GM19463 (cell line): ENCODE results near the gene CYB561.

Experiments
- ATAC-seq: cut with Tn5 transposase; IDR thresholded peaks from one replicate; pipeline ENCODE4 v1.9.1; 2021; ENCODE audit warnings: mild to moderate bottlenecking, moderate library complexity; ENCODE audit not compliant: unreplicated experiment

CYB561 gene

DNA sequence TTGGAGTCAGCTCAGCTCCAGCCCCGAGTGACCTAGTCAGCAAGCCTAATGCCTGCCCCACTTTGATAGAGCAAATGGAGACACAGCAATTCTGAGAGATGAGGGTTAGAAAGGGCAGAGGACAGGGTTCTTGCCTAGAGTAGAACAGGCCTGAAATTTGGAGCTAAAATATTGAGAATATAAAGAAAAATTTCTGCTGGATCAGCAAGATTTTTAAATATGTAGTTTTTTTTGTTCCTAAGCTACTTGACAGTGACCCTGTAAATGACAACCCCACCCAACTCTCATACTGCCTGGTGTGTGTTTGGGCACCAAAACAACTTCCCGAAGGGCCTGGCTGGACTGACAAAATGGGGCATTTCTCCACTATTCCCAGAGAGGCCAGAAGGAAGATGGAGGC, 26.7 kb downstream of the CYB561 start:
- ATAC-seq: no peak

DNA sequence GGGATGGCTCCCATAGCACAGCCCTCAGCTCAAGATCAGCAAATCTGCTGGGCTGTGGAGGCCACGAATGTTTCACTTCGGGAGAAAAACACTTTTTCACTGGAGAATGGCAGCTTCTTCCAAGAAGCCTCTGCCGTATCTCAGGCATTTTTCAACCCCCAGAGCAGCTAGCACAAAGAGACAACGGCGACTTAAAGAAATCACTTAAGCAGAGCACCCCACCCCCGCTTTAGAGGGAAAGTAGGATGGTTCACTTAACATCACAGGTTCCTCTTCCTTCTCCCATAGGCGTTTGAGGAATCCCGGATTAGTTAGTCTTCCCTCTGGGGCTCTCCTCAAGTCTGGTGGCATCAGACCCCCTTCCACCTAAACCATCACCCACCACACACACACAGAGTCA, 27.6 kb downstream of the CYB561 start:
- ATAC-seq: no peak

DNA sequence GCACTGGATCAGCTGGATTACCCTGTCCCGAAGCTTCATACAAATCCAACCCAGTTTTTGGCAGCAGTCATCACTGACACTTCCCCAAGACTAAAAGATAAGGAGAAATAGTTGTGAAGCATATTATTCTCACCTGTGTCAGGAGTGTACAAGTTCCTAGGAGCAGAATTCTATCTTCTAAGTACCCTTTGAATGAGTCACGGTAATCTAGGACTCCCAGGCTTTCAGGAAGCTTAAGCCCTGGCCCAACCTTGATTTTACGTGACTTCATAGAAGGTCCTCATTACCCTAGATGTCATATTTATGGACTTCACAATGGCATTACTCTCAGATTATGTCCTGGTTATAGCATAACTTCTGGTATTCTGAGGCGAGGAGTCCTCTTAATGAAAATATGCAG, 31.9 kb downstream of the CYB561 start:
- no peak for ATAC-seq

DNA sequence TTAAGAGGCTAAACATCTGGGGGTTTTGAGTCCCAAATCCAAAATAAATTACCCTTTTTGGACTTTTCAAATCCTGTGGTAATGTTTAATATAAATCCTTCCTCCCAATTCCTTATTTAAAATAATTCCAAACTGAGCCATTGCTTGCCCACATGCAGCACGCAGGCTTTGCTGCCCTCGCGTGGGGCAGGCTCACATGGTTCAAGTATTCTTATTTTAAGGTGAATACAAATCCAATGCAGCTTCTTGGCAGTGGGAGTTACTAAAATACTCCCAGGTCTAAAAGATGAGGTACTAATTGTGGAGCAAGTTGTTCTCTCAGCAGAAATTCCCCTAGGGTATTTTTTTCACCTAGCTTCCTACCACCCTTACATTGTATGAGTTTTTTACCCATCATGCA, 33.0 kb downstream of the CYB561 start:
- ATAC-seq: no peak

DNA sequence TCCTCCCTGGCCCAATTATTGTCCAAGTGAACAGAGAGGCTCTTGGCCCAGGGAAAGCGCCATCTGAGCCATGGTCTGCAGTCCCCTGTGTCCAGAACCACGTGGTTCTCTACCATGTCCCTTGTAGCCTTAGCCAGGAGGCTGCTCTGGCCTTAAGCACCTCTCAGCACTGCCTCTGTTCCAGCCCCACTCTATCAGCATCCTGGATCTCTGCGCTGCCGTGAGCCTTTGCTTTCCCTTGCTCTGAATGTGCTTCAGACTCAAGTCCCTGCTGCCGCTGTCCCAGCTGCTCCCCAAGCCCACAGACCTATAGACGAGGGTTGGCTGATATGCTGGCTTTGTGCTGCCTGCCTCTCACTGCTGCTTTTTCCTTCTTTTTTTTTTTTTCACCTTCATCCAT, 33.9 kb downstream of the CYB561 start:
- no peak for ATAC-seq

DNA sequence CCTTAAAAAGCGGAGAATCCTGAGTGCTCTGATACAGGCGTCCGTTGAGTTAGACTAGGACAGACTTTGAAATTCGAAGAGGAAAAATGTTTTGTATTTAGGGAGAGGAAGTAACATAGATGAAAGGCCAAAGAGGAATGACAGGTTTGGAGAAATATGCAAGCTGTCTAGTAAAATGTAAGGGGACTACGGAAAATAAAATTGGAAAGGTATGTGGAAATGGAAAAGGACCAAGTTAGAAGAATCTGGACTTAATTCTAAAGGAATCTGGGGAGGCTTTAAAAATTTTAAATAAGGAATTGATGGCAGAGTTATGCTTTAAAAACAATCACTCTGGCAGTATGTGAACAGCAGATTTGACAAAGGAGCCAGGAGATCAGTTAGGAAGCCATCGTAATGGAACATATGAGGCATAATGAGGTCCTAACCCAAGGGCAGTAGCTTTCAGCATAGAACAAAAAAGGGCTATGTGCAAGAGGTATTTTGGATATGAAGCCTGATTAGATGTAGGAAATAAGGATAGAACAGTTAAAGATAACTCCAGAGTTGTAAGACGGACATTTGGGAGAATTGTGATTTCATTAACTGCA, 38.3 kb downstream of the CYB561 start:
- no peak for ATAC-seq

DNA sequence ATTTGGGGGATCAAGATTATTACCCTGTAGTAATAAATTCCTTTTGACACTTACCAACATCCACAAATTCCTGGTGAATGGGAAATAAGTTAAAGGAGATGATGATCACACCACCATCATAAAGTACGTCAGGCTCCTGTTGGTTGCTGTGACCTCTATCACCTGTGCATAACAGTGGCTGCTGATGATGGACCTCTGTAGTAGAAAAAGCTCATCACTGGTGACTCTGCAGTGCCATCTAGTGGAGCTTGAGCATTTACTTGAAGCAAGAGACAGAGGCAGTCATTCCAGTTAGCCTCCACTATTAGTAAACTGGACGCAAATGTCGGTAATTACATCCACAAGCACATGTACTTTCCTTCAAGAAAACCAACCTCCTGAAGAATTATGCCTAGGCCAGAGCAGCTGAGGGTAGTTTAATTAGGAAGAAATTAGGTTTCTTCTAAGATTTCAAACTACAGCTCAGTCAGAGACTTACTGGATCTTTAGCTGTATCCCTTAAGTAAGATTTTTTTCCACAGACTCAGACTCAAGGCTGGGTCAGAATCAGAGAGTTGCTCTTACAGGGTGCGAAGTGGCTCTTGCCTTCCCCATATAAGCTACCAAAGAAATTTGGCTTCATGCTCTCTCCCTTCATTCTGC, 39.3 kb downstream of the CYB561 start:
- ATAC-seq: no peak

DNA sequence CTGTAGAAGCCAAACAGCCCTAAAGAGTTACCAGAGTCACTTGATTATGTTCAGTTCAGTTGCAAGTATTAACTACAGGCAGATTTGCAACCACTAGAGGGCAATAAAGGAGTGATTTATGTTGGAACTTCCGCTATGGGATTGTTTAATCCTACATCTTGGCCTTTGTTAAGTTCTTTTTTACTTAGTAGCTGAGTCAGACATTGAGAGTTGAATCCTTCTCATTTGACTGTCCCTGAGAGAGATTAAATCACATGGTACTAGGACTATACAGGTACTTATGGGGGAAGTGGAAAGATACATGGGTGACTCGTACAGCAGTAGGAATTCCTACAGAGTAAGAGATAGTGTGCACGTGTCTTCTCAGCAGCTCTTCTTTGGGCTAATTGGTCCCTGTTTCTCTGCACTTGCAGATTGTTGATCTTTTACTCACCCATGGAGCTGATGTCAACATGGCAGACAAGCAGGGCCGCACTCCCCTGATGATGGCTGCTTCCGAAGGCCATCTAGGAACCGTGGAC, 40.3 kb downstream of the CYB561 start:
- no peak for ATAC-seq

DNA sequence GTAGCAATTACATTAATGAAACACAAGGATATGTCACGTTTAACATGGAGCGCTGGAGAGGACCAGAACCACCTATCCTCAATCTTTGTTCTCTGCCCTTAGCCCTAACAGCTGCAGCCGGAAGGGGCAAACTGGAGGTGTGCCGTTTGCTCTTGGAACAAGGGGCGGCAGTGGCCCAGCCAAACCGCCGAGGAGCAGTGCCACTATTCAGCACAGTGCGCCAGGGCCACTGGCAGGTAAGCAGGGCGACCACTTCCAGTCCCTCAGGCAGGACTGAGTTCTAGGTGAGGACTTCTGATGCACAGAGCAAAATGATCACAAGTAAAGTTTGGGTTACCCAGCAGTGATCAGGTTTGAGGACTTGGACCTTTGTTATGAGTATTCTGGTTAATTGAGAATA, 41.1 kb downstream of the CYB561 start:
- no peak for ATAC-seq

DNA sequence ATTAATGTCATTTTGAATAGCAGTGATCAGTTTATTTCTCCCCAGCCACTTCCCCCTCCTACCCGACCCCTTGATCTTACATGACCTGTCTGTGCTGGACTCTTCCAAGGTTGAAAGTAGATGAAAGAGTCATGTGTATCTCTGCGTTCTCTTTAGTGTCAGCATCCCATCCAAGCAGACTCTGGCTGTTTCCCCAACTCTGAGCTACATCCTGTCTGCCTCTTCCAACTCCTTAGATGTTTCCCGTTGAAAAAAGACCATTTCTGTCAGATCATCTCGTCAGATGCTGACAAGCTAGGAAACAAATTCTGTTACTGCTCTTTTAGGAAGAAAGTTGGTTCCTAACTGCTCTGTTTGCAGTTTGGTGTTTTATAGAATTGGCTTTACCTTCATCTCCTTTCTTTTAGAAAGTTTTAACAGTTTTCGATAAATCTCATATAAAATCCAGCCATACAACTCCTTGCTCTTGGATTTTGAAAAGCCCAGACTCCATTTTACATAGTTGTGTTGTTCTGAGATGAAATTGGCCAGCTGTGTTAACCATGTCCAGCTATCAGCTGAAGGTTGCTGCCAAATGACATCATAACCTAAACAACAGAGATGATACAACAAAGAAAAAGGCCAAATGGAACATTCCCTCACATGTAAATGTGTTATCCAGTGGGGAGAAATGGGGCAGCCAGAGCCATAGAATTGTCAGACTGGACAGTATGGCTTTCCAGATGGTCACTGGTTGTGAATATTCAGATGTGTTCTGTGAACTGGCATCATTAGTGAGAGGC, 43.5 kb downstream of the CYB561 start:
- no peak for ATAC-seq

DNA sequence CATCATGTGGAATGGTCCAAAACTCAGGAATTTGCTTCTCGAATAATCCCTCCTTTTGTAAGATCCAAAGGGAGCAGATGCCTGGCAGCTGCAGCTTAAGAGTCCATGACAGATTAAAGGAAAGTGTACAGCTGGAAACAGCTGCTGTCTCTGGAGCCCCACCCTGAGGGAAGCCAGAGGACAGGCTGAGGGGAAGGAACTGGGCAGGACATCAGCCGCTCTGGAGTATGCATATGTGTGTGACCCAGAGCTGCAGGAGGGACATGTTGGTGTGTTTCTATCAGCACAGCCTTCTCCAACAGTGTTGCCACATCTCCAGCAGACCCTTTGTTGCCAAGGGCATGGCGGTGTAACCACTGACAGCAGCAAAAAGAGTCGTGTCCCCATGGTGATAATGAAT, 46.2 kb downstream of the CYB561 start:
- no peak for ATAC-seq

DNA sequence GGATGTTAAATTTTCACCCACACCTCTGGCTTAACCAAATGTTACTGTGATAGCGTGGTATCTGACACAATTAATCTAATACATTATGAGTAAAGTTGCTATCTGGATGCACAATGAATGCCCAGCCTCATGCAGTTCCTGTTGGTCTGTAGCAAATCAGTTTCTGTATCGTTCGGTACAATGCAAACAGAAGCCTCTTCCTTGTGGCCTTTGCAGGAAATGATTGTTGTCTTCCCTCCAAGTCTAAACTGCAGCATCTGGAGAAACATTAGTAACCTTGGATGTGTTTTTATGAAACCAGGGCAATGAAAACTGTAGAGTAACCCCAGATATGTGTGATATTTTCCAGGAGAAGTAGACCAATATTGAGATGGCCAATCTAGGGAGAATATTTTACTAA, 46.8 kb downstream of the CYB561 start:
- no peak for ATAC-seq

DNA sequence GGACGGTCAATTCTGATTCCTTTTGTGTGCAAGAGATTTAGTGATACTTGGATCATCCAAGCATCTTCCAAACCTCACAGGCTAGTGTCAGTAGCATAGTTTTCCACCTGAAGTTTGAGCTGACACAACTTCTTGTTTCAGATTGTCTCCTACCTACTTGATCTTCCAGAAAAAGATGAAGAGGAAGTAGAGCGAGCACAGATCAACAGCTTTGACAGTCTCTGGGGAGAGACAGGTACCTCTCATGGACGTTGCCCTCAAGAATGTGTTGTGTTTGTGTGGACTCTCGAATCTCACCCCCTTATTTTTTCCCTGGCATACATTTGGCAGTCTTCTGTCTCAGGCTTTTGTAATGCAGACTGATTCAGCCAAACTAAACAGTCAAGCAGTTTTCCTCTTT, 47.4 kb downstream of the CYB561 start:
- no peak for ATAC-seq

DNA sequence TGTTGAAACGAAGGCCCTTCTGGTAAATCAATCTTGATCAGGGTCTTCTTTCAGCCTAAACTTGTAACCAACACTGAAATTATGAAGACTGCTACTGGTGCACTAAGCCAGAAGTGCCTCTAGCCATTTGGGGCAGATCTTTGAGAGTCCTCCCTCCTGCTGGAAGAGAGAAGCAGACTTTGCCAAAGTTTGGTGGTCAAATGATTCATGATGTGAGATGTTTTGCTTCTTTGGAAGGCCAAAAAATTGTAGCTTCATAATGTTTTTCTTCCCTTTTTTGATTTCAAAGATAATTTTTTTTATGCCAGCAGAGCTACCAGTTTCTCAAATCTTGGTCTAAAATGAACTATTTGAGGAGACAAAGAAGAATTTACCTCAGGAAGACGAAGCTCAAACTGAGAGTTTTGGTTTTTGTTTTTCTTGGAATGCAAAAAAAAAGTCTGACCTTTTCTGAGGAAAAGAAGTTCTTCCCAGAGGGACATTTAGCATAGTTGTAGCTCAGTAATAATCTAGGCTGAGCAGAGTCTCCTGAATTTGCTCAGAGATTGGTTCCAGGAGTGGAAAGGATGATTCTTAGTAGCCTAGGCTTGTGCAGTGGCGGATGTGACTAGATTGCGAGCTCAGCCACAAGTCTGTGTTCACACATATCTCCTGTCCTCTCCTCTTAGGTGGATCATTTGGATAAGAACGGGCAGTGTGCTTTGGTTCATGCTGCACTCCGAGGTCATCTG, 50.9 kb downstream of the CYB561 start:
- no peak for ATAC-seq

DNA sequence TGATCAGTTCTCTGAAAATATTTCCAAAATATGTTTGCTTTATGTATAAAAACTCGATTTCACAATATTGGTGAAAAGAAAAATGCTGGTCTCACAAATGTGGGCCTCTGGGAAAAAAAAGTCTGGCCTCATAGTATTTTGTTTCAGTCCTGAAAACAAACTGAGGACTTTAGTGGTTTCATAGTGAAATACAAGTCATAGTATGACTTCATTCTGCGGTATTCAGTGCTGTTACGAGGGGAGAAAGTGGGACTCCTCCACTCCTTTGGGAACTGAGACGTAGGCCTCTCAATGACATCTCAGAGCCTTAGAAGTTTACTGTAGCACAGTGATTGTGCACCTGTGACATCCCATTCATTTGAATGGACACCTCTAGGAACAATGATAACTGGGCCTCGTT, 56.0 kb downstream of the CYB561 start:
- no peak for ATAC-seq

DNA sequence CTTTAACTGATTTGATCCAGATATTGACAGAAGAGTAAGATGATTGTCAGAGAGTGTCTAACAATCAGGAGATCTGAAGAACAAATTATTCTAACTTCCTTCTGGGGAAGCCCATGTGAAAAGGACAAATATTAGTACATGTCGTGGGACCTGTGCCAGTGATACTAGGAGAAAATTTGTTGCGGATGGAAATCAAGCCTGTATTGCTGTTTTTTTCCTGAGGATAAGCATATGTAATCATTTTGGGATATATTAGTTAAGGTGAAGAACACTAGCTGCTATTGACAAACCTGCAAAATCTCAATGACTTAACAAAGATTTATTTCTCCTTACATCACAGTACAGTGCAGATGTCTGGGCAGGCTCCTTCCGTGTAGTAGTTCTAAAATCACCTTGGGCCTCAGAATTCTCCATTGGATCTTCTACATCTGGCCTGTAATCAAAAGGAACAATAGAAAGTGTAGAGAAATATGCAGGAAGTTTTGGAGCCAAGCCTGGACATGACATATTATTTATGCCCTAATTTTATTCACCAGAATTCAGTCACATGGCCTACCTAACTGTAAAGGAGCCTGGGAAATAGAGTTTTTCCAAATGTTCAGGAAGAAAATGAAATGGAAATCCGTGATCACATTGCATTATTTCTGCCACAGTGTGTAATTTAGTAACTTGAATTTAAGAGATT, 58.3 kb downstream of the CYB561 start:
- ATAC-seq: no peak

DNA sequence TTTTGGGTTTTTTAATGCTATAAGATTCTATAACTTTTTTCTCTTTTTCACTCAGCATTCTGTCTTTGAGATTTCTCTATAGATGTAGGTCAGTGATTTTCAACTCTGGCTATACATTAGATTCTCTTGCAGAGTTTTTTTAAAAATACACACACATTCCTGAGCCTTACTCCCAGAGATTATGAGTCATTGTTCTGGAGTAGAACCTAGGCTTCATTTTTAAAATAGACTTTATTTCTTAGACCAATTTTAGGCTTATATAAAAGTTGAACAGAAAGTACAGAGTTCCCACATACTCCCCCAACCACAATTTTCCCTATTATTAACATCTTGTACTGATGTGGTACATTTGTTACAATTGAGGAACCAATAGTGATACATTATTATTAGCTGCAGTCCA, 63.3 kb downstream of the CYB561 start:
- ATAC-seq: no peak
